Stimulated activated CD4-positive, alpha-beta T cell treated with anti-CD3 and anti-CD28 coated beads, Interleukin-2, amount 100 ng/mL, for 4 hours (primary cell): ENCODE data around the gene FHL2.

Source experiments
- DNase-seq: peaks from one replicate; pipeline ENCODE4 v3.0.0-alpha.2; 2020; ENCODE audit warnings: low read depth

The FHL2 gene

GRCh38 chr2:105397025-105397722 lies 1.7 kb downstream of the FHL2 start:
- DNase-seq, result no peak

GRCh38 chr2:105396254-105397024 lies 2.4 kb downstream of the FHL2 start:
- DNase-seq, result peak; percentile 50

GRCh38 chr2:105395691-105396090 lies 3.2 kb downstream of the FHL2 start:
- no peak for DNase-seq

GRCh38 chr2:105394951-105395611 lies 3.8 kb downstream of the FHL2 start:
- DNase-seq, result no peak

GRCh38 chr2:105393373-105394055 lies 5.3 kb downstream of the FHL2 start:
- no peak for DNase-seq

GRCh38 chr2:105391763-105392662 lies 6.8 kb downstream of the FHL2 start:
- no peak for DNase-seq

- no peak for DNase-seq
Measured at GRCh38 chr2:105391058-105391627, 7.7 kb downstream of the FHL2 start.

GRCh38 chr2:105390454-105390853 lies 8.4 kb downstream of the FHL2 start:
- no peak for DNase-seq

- no peak for DNase-seq
Measured at GRCh38 chr2:105388971-105389381, 9.9 kb downstream of the FHL2 start.

GRCh38 chr2:105387225-105387624 lies 11.6 kb downstream of the FHL2 start:
- no peak for DNase-seq

GRCh38 chr2:105385731-105386540 lies 12.9 kb downstream of the FHL2 start:
- DNase-seq, result no peak

- no peak for DNase-seq
Measured at GRCh38 chr2:105384861-105385260, 14.0 kb downstream of the FHL2 start.

- no peak for DNase-seq
Measured at GRCh38 chr2:105384216-105384615, 14.6 kb downstream of the FHL2 start.

GRCh38 chr2:105383432-105384166 lies 15.3 kb downstream of the FHL2 start:
- DNase-seq, result no peak

GRCh38 chr2:105382177-105382576 lies 16.7 kb downstream of the FHL2 start:
- no peak for DNase-seq

GRCh38 chr2:105381101-105381668 lies 17.7 kb downstream of the FHL2 start:
- no peak for DNase-seq

GRCh38 chr2:105380432-105381100 lies 18.3 kb downstream of the FHL2 start:
- DNase-seq, result no peak

- DNase-seq, result no peak
Measured at GRCh38 chr2:105379741-105380186, 19.1 kb downstream of the FHL2 start.
